HG03039 (cell line): ENCODE data around the gene RFTN1.

Experiments
- ATAC-seq: cut with Tn5 transposase; IDR thresholded peaks from one replicate; pipeline ENCODE4 v1.9.1; 2021; ENCODE audit warnings: mild to moderate bottlenecking, moderate library complexity; ENCODE audit not compliant: unreplicated experiment

The RFTN1 gene

DNA sequence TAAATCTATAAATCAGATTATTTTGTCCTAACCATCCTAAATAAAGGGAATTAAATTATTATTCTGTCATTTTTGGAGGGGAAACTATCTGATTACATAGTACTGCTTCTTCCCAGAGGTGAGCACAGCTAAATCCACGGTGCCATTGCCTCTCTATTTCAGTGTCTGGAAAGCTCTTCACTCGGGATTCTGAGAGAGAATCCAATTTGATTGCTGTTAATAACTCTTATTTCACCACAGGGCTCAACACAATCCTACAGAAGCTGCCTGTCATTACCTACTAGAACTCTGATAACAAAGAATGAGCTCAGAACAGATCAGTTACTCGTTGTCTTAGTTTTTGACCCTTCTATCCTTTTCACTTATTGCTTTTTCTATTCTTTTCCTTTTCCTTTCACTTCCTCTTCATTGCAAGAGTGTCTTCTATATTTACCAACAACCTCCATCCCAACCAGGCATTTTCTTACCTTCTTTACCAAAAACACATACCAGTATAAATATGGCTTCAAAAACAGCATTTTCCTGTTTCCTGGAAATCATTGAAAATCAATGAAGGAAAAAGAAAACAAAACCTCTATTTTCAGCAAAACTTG is 218.1 kb downstream of the RFTN1 start:
- no peak for ATAC-seq

DNA sequence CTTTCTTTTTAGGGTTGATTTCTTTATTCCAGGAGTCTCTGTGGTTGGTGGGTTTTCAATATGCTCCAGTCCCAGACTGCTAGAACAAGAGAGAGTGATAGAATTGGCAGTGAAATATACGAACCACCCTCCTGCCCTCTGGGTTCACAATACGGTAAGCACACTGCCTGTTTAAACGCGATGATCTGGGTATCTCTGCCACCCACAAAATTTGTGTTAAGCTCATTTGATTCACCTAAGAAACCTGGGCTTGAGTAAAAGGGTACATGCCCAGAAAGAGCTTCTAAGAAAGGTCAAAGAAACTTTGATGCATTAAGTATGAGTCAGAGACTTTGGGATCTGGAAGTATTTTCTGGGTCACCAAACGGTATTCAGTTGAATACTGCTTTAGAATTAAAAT is 218.7 kb downstream of the RFTN1 start:
- ATAC-seq = no peak

DNA sequence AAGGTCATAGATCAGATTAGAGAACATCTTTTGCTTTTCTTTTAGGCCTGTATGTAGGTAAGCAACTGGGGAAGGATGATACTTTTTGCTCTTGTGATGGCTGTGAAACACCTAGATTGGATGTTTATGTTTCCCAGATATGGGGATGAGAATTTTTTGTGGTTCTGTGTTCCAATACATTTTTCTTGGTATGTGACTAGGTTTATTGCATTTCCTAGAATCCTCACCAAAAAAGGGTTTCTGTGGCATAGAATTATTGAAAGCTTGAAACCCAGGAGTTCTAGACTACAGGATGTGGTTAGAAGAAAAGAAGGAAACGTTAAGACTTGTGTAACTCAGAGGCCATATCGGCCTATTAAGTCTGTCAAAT is 222.7 kb downstream of the RFTN1 start:
- ATAC-seq = no peak

DNA sequence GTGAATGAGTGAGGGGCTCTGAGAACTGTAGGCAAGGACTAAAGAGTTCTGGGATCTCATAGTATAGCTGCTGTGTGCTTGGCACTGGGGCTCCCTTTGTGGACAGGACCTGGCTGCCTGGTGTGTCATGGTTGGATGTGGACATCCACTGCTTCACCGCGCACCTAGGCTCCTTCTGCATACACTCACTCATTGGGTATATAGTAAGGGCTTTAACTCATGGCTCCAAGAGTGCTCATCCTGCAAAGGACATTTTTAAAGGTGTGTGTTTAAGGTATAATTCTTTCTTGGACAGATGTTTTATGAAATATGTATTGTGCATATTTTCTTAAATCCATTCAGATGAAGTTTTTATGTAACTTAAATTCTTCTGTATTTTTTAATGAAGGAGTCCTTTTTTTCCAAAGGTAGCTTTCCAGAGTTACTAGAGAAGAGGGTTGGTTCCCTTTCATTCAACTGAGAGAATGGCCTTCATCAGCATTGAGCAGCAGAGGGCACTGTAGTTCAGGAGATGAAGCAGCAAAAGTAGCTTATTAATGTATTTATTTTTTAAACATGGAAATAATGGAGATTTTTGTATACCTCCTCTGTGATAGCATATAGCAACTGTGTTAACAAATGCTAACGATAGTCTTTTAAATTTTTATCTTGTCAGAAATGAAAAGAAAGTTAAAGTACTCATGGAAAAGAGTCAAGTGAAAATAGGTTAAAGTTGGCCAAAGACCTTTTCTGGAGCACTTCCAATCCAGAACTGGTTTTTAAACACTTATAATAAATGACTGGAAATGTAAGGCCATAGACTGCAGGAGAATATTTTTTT is 223.3 kb downstream of the RFTN1 start:
- ATAC-seq = no peak

DNA sequence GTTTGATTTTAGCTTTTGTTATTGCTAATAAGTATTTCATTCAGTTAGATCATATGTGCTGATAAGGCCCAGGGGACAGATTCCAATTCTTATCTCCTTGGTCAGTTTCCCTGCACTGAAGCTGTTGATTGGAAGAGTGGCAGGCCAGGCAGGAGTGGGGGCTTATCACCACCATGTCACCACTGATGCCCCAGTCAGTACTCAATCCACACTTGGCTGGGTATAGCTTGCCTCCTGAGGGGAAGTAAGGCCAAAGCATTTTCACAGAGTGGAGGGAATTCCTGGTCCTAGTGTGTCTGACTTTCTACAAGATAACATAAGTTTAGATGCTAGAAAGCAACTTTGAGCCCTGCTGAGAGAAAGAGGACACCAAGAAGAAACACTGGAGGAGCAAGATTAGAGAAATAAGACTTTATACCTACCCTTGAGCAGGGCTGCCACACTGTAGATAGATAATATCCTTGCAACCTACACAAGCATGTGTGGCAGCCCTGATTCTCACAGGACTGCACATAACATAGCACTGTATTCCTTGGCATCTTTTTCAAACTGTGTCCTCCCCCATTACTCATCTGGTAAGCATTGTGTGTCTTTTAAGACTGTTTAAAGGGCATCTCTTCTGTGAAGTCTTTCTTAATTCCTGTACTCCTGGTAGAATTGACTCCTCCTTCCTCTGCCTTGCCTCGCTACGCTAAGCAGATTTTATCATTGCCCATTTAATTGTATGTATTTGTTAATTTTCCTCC is 224.2 kb downstream of the RFTN1 start:
- ATAC-seq = no peak

DNA sequence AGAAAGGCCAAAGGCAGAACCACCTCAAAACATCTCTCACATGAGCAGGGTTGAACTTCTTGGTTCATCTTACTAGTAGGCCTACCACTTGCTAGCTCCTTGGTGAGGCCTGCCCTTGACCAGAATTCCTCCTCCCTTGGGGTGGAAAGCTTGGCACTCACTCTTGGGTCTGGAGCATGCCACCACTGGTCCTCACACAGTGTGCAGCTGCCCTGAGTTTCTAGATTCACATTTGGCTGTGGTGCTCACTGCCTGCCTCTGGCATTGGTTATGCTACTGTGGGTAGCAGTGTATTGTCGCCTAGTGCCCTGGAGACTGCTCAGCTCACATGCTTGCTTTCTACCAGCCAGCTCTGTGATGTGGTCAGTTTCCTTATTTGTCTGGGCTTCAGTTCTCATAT is 224.8 kb downstream of the RFTN1 start:
- no peak for ATAC-seq

DNA sequence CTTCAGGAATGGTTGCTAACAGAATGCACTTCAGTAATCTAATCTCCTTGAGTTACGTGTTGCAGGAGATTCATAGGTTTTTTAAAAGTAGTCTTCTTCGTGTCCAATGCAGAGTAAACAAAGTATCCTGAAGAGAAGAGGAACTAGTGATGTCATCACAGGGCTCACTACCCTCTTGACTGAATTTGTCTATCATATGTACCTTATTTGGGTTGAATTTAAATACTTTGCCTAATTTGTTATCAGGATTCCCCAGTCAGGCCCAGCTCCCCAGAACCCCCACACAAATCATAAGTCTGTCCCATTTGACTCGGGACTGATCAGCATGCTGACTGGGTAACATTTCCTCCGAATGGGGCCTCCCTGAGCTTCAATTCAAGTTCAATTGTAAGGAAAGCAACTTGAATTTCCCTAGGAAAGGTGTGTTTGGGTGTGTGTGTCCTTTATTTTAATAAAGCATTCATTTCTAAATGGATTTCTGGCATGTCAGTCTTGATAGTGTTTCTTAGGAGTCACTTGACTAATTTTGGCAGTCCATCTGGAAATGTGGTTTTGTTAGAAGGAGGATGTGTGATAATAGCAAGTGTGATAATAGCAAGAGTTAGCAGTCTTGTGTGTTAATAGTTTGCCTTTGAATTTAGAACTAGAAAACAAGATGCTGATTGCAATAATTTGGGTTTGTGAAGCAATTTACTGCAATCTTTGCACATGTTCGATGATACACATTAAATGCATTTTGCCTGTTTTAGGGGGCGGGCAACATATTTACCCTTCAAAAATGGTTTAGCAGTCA is 226.6 kb downstream of the RFTN1 start:
- ATAC-seq = no peak

- ATAC-seq = peak; percentile 87
Observed at GRCh38 chr3:16286161-16286560, 227.3 kb downstream of the RFTN1 start.

GRCh38 chr3:16284633-16285032 is 228.9 kb downstream of the RFTN1 start:
- no peak for ATAC-seq

- no peak for ATAC-seq
Observed at GRCh38 chr3:16280671-16281070, 232.8 kb downstream of the RFTN1 start.

GRCh38 chr3:16279010-16279801 is 234.3 kb downstream of the RFTN1 start:
- no peak for ATAC-seq

GRCh38 chr3:16277471-16277870 is 236.0 kb downstream of the RFTN1 start:
- no peak for ATAC-seq

- no peak for ATAC-seq
Observed at GRCh38 chr3:16273867-16274266, 239.6 kb downstream of the RFTN1 start.

- no peak for ATAC-seq
Observed at GRCh38 chr3:16272588-16272987, 240.9 kb downstream of the RFTN1 start.

GRCh38 chr3:16270855-16271254 is 242.6 kb downstream of the RFTN1 start:
- no peak for ATAC-seq

DNA sequence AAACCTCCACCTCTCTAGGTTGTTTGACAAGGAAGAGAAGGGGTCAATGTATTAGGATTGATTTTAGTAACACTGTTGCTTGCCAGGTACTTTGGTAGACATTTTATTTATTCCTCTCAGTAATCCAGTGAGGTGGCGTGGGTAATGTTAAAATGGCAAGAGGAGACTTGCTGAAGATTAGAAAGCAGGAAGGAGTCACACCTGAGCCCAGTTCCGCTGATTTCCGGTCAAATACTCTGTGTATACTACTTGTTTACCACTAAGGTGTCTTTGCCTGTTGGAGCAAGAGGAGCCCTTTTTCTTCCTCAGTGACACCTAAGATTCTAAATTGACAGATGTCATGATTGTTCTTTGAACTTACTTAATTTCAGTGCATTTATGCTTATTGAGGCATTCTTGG is 246.8 kb downstream of the RFTN1 start:
- ATAC-seq = no peak
